Omental fat pad (tissue), 4 donors: ENCODE data around the gene VPS4A. TPM values are rescaled to one million over a fixed set of nuclear protein-coding genes. Genes with fewer than 3 reads are reported as not detected.

ENCODE experiments used
- ATAC-seq: fragments of 150-250 bp; one replicate; pipeline ENCODE4 v1.9.1; 2016; ENCODE audit warnings: mild to moderate bottlenecking, moderate library complexity; ENCODE audit not compliant: low FRiP score
- DNase-seq: peaks from one replicate; pipeline ENCODE4 v3.0.0-alpha.2; 2019; ENCODE audit warnings: low spot score
- CTCF ChIP-seq, 3 donors: fragments of 450-650 bp; IDR thresholded peaks; one replicate each; pipeline ENCODE4 v1.5.1; 2016 to 2017; ENCODE audit warnings: antibody characterized with exemption in 3 of 3, mild to moderate bottlenecking in 3 of 3, moderate library complexity in 2 of 3
- total RNA-seq, 4 donors: library from RNA; depleted of rRNA; stranded (reverse); fragments of >200 nt; gene quantifications; one replicate each; pipeline ENCODE4 v1.1.0, GENCODE V29; 2016

Gene VPS4A
- total RNA-seq, 4 donors from 2014 or later = 26.6 to 39.0 (median 34.1) TPM

- no peak for TF ChIP-seq CTCF (IDR thresholded peaks at IDR 0.05)
- ATAC-seq (no peak), DNase-seq (no peak)
Observed at GRCh38 chr16:69307091-69307490, 4.1 kb upstream of the VPS4A start.

DNA sequence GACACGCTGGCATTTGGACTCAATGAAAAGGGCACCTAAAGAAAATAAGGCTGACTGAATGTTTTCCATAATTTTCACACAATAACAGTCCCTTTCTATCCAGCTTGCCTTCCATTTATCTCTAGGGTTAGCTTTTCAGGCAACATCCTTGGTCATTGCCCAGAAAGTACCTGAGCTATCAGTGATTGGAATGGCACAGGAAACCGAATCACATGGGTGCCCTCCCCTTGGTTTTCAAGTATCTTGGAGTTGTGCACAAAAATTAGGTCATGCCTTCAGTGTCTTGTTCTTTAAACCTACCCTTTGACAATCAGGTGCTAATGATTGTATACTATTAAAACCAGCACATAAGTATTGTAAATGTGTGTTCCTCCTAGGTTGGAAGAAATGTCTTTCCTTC, 3.3 kb upstream of the VPS4A start:
- TF ChIP-seq CTCF (IDR thresholded peaks at IDR 0.05) = no peak
- ATAC-seq = no peak
- DNase-seq = no peak

DNA sequence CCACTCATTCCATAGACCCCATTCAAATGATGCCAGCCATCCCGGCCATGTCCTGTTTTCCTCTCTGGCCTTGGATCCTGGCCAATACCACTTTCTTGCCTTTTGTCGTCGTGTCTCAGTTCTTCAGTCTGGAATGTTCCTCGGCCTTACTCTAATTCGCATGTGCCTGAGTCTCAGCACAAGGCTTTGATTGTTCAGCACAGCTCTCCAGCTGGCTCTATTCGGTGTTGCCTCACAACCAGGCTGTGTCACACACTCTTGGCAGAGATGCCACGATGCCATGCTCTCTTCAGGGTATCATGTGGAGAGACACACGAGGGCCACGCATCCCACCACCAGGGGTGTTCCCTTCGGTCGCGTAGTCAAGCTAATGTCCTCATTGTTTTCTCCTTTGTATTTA, 1.8 kb upstream of the VPS4A start:
- no peak for TF ChIP-seq CTCF (IDR thresholded peaks at IDR 0.05)
- DNase-seq (no peak), ATAC-seq (no peak)

DNA sequence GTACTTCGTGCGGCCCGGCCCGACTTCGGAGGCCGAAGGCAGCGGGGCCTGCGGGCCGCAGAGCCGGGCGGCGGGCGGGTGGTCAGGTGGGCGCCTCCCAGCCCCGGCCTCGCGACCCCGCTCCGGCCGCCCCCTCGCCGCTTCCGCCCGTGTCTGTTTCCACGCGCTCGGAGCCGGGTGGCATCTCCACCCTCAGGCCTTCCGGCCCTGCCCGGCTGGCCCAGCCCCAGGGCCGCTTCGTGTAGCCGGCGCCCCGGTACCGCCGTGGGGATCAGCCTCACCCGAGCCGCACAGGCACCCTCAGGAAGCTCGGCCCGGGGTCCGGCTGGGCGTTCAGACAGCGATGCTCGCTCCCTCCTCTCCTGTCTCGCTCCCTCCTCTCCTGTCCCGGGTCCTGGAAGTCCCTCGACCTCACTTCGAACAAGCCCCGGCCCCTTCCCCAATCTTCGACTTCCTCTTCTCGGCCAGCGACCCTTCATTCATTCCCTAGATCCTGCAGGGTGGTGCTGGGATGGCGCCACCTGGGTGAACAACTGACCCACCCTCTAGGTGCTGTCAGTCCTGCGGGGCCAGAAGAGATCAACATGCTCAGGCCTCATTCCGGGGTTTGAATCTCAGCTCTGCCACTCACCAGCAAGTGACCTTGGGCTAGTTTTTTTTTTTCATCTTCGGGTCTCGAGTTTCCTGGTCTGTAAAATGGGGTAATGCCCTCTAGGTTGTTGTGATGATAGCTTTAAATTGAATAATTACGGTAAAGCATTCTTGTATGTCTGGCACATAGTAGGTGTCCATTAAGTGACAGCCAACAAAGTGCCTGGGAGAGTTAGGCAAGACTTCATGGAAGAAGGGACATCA, 610 bp downstream of the VPS4A start:
- no peak for DNase-seq
- peak; percentile 57 for ATAC-seq
- no peak for TF ChIP-seq CTCF (IDR thresholded peaks at IDR 0.05)

GRCh38 chr16:69313469-69313868, 2.3 kb downstream of the VPS4A start:
- ATAC-seq (no peak), DNase-seq (no peak)
- TF ChIP-seq CTCF (IDR thresholded peaks at IDR 0.05) = no peak

DNA sequence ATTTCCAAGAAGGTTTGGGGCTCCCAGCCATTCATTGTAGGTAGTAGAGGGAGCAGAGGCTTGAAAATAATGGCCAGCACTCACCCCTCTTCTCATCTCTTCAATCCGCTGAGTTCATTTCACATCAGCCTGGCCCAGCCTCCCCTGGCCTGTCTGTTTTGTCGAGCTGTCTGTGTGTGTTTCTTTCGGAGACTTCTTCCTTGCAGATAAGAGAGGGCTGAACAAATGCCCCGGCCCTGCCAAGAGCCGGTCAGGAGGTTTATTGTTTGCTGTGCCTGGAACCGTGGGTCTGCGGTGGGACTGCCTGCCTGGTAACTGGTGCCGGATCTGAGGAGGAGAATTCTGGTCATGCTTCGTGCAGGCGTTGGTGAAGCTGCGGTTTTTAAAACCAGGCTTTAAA, 3.4 kb downstream of the VPS4A start:
- no peak for TF ChIP-seq CTCF (IDR thresholded peaks at IDR 0.05)
- DNase-seq (no peak), ATAC-seq (no peak)
